K562 (cell line): Measurements from ENCODE around the gene MYPN. TPM values are rescaled to one million over a fixed set of nuclear protein-coding genes. Genes with fewer than 3 reads are reported as not detected.

Experiments used
- ARID4B ChIP-seq: sonication (generic); formaldehyde crosslinking; IDR thresholded peaks from 2 replicates; pipeline ENCODE4 v1.8.0; 2022; ENCODE audit warnings: mild to moderate bottlenecking, missing genetic modification reagents
- ETS1 ChIP-seq: conservative IDR thresholded peaks from 2 replicates; pipeline ENCODE4 v1.6.1; 2011; ENCODE audit warnings: low read depth, mild to moderate bottlenecking, low read length; ENCODE audit not compliant: control insufficient read depth
- FOXK1 ChIP-seq: sonication (generic); formaldehyde crosslinking; IDR thresholded peaks from 2 replicates; pipeline ENCODE4 v1.8.0; 2022; ENCODE audit warnings: missing genetic modification reagents, mild to moderate bottlenecking, borderline replicate concordance
- GABPB1 ChIP-seq: sonication (generic); formaldehyde crosslinking; IDR thresholded peaks from 2 replicates; pipeline ENCODE4 v1.8.0; 2022; ENCODE audit warnings: mild to moderate bottlenecking, missing genetic modification reagents
- JUN ChIP-seq, 2 experiments: sonication (generic) in 1 of 2; formaldehyde crosslinking in 1 of 2; IDR thresholded peaks; 2 replicates each; pipeline versions ENCODE4 v1.6.1 to v1.8.0; 2012 to 2022; ENCODE audit warnings: borderline replicate concordance in 2 of 2, mild to moderate bottlenecking in 2 of 2, improper control_type of control experiment in 1 of 2, low read depth in 1 of 2, low read length in 1 of 2, missing genetic modification reagents in 1 of 2
- MCM2 ChIP-seq: fragments of 450-650 bp; IDR thresholded peaks from 2 replicates; pipeline ENCODE4 v1.6.1; 2017; ENCODE audit warnings: low read depth, mild to moderate bottlenecking
- RNF2 ChIP-seq: sonication (generic); IDR thresholded peaks from 2 replicates; pipeline ENCODE4 v1.6.1; 2016
- THRAP3 ChIP-seq: fragments of 450-650 bp; IDR thresholded peaks from 2 replicates; pipeline ENCODE4 v1.6.1; 2016; ENCODE audit warnings: mild to moderate bottlenecking, inconsistent platforms, borderline replicate concordance
- ZBTB11 ChIP-seq, 3 experiments: fragments of 200-800 bp in 1 of 3; fragments of 250-450 bp in 1 of 3; fragments of 450-650 bp in 1 of 3; sonication (Bioruptor Pico) in 1 of 3; sonication (Bioruptor generic) in 1 of 3; formaldehyde crosslinking in 1 of 3; IDR thresholded peaks; 2 replicates each; pipeline versions ENCODE4 v1.6.1 to v1.8.0; 2016 to 2022; ENCODE audit warnings: mild to moderate bottlenecking in 2 of 3, missing genetic modification characterization in 2 of 3, missing compliant biosample characterization in 1 of 3, moderate library complexity in 1 of 3
- ZBTB34 ChIP-seq: fragments of 250-450 bp; sonication (Bioruptor Pico); IDR thresholded peaks from 2 replicates; pipeline ENCODE4 v1.8.0; 2021; ENCODE audit warnings: mild to moderate bottlenecking, moderate library complexity
- polyA plus RNA-seq, 8 experiments: library from polyadenylated mRNA; depleted of rRNA in 4 of 8; stranded (reverse) in 5 of 8; unstranded in 3 of 8; fragments of >200 nt; fragmentation: Nextera tagmentation in 2 of 8; fragmentation: Illumina TruSeq in 1 of 8; extraction: Ambion mirVana in 2 of 8; extraction: Trizol in 1 of 8; gene quantifications; 2 replicates each; pipeline versions ENCODE4 v1.2.1 to v1.2.3, GENCODE V29; 2011 to 2014; ENCODE audit warnings: inconsistent platforms in 1 of 8, missing spikeins in 1 of 8
- total RNA-seq, 7 experiments: library from RNA; depleted of rRNA in 6 of 7; stranded (reverse); fragments of >200 nt in 6 of 7; fragmentation: Illumina TruSeq in 2 of 7; extraction: Trizol in 2 of 7; gene quantifications; 2 replicates each; pipeline versions ENCODE4 v1.2.1 to v1.2.3, GENCODE V29; 2011 to 2021; ENCODE audit warnings: low replicate concordance in 1 of 7

Gene MYPN
- total and polyA plus RNA-seq, 9 of the 15 experiments (the other 6 are each of a cell fraction or from before 2014, with no cell fraction given) = not detected

GRCh38 chr10:68074031-68074774 is 35.1 kb upstream of the MYPN start (continued):
- TF ChIP-seq ZBTB11 (CRISPR knock-in tag; IDR thresholded peaks at IDR 0.05) (no peak), ZBTB34 (CRISPR knock-in tag) (no peak), RNF2 (no peak), MCM2 (no peak), ETS1 (no peak), FOXK1 (CRISPR knock-in tag) (no peak), THRAP3 (no peak), JUN (IDR thresholded peaks at IDR 0.05; ENCODE audit: borderline replicate concordance, low read depth, low read length) (0 out of 2 replicates have a peak, but pooled peaks have one; percentile 21), JUN (CRISPR knock-in tag; IDR thresholded peaks at IDR 0.05; ENCODE audit: borderline replicate concordance) (no peak), ARID4B (CRISPR knock-in tag) (no peak), GABPB1 (CRISPR knock-in tag) (no peak)
